Stimulated activated naive CD4-positive, alpha-beta T cell treated with Interleukin-2 at 50 U/mL for 16 hours (primary cell): ENCODE results near the gene ATG14.
"Not testable (repeated sequence)": the region's sequence is repeated elsewhere in the genome, so short reads cannot be mapped to it uniquely, and the experiment has no call there.

Experiments
- DNase-seq: peaks from one replicate; lab custom pipeline; 2025; lab: John Stamatoyannopoulos, UW

Gene ATG14

DNA sequence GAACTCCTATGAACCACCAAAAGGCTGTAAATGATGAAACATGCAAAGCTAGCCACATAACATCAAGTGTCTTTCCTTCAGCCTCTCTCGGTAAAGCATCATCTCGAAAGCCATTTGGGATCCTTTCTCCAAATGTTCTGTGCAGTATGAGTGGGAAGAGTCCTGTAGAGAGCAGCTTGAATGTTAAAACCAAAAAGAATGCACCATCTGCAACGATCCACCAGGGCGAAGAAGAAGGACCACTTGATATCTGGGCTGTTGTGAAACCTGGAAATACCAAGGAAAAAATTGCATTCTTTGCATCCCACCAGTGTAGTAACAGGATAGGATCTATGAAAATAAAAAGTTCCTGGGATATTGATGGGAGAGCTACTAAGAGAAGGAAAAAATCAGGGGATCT lies 61.2 kb downstream of the ATG14 start:
- no peak for DNase-seq

DNA sequence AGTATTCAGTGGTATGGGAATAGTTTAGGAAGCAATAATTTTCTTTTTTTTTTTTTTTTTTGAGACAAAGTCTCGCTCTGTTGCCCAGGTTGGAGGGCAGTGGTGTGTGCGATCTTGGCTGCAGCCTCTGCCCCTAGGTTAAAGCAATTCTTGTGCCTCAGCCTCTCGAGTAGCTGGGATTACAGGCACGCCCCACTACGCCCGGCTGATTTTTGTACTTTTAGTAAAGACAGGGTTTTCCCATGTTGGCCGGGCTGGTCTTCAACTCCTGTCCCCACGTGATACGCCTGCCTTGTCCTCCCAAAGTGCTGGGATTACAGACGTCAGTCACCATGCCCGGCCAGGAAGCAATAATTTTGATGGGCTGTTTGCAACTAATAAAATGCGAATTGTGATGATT lies 62.1 kb downstream of the ATG14 start:
- no peak for DNase-seq

DNA sequence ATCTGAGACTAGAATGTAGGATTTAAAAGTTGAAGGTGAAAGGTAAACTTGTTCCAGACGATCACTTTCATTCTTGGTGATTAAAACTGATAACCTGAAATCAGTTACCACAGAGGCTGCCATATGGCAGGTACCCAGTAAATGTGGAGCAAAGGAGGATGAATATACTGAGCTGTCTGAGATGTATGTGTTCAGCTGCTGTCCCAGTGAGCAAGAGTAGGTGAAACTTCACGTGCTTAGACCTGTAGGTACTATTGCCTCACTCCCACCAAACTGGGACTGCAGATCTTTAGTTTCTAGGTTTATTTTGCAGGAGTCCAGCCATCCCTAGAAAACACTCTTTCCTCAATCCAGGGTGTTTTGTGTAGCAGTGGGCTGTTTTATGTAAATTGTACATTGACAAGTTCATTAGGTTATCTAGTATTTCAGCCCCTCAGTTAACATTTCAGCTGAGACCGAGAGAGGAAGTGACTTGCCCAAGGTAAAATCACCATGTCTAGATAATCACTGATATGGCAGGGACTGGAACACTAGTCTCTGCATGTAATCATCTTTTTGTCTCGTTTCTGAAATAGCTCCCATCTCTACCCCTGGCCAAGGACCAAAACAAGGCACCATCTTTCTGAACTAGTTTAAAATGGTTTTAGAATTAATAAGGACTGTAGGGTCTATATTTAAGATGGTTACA lies 62.7 kb downstream of the ATG14 start:
- DNase-seq: no peak

DNA sequence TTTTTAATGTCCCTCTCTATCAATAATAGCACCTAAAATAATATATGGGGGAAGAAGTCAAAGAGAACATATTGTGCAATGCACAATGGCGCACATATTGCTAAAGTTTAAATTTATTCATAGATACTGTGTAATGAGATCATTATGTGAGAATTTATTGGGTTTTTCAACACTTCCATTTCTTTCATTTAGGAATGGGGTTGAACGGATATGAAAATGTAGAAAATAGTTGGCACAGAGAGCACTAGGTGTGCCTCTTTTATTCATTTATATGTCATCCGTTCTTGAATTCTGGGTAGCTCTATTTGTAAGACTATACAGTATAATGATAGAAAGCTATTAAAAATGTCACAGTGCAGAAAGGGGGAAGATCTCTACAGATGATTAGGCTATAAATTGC lies 63.9 kb downstream of the ATG14 start:
- DNase-seq: no peak

DNA sequence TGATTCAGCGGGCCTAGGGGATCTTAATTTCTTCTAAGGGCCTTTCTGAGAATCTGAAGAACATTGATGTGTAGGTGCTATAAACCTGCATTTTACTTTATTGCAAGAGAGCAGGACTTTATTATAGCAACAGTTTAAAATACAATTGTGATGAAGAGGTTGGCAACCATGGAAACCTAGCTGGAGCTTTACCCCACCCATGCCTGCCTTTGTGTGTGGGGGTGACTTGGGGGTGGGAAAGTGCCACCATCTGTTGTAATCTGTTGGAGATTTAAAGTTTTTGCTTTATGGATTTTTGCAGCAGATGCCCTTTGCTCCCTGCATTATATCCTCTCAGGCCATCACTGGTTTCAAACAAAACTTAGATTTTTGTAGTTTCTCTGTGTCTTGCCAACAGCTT lies 64.6 kb downstream of the ATG14 start:
- no peak for DNase-seq

- DNase-seq: not testable (repeated sequence)
Observed at GRCh38 chr14:55344582-55345163, 67.0 kb downstream of the ATG14 start.

DNA sequence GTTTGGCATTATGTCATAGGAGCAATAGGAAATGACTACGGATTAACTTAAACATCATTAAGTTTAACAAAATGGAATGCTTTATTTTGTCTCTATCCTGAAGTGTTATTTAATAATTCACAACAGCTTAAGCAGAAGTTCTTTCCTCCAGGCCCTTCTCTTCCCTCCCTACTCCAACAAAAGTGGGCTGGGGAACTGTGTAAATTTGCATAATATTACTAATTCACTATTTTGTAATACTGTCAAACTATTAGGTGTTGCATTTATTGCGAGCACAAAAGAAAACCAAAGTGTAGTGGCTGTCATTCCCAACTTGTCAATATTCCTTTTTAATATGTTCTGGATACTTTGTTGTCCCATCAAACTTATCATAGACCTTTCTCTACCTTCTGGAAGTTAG lies 69.8 kb downstream of the ATG14 start:
- no peak for DNase-seq

GRCh38 chr14:55340482-55340881 lies 71.1 kb downstream of the ATG14 start:
- DNase-seq: no peak

- peak; percentile 33 for DNase-seq
Observed at GRCh38 chr14:55339770-55340169, 71.9 kb downstream of the ATG14 start.

DNA sequence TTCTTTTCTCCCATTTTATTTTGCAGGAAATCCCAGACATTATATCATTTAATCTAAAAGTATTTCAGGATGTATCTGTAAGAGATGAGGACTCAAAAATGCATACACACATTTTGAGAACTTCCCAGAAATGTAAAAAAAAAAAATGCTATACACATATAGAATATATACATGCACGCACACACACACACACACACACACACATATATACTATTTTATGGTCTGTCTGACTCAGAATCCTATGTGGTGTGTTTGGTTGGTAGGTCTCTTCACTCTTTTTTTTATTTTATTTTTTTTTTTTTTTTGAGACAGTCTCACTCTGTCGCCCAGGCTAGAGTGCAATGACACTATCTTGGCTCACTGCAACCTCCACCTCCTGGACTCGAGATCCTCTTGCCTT lies 74.9 kb downstream of the ATG14 start:
- DNase-seq: no peak

GRCh38 chr14:55336162-55336561 lies 75.5 kb downstream of the ATG14 start:
- no peak for DNase-seq

DNA sequence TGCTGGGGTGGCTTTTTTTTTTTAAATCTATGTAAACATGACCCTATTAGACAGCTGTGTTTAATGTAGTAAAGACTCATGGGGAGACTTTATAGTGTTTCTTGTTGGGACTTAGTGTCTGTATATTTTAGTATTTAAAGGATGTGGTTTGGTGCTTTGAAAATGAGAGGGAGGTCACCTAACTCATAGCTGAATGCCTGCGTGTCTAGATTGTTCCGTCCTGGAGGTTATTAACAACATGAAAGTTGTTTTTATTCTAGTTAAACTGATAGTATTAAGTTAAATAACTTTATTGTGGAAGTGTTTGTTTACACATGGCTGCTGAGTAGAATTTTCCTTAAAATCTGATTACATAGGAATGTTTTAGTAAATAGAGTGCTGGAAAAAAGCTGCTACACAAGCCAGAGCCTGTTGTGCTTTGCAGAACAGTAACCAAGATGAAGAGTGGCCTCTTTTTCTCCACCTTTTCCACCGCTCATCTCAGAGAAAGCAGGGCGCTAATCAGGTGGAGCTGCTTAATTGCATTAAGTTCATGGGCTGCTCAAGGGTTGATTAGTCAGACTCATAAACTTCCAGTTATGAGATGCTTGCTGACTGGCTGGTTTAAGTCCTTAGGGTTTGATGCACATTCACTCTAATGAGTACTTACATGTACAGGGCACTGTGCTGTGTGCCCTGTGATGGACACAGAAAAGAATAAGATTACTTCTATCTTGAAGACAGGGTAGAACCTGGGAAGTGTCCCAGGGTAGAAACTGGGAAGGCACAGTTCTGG lies 77.7 kb downstream of the ATG14 start:
- DNase-seq: no peak

DNA sequence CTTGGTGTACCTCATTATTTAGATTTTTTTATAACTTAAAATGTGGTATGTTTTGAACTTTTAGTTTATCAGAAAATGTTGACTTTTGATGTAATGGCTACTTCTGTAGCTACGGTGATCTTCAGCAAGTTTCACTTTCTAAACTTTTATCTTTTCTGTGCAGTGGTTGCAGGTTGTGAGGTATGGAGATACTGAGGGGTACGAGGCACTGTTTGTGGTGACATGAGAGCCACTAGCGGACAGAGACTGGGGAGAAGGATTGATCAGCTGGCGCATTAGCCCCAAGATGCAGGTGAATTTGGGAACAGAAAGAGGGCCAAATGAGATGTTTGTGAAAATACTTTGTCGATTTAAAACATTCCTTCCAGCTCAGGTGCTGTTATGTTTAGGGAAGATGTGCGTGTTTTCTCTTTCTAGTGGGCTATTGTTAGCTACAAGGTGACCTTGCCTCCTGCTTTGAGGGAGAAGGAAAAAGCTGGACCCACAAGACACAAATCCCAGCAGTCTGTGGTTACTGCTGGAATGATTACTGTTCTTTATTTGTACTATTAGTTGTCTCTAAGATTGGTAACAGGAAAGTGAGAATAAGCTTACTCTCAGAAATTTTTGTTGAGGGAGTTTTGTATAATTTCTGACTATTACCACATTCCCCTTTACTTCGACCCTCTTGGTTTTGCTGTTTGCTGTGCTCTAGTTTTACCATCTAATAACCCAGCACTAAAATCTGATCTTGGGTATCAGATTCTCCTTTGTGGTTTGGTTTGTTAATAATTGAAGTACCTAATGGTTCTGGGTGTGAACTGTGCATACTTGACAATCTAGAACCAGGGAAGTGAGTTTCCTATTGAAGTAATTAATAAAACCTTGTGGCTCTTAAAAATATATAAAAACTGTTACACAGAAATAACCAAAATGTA lies 78.7 kb downstream of the ATG14 start:
- no peak for DNase-seq

DNA sequence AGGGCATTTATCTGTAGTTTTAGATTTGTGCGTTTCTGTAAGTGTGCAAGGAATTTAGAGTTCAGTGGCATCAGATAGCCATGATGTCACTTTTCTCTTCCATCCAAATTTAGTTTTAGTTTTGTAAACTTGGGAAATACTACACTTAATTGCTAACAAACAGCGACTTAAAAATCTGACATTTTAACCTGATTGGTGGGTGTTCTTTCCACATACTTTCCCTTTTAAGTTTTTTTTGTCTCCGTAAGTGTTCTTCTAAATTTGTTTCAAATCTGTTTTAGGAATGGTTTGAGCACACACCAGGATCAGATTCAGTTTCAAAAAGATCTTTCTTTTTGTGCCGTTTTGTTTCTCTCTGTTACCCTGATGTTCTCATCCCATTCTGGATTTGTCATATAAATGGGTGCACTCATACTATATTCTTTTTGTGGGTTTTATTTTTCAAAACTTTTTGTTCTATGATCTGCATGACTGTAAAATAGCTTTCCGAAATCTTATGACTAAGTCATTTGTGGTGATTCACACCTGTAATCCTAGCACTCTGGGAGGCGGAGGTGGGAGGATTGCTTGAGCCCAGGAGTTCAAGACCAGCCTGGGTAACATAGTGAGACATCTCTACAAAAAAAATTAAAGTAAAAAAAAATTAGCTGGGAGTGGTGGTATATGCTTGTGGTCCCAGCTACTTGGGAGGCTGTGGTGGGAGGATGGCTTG lies 81.5 kb downstream of the ATG14 start:
- peak; percentile 65 for DNase-seq

- DNase-seq: no peak
Observed at GRCh38 chr14:55328317-55328716, 83.3 kb downstream of the ATG14 start.

- DNase-seq: no peak
Observed at GRCh38 chr14:55327179-55327578, 84.5 kb downstream of the ATG14 start.

DNA sequence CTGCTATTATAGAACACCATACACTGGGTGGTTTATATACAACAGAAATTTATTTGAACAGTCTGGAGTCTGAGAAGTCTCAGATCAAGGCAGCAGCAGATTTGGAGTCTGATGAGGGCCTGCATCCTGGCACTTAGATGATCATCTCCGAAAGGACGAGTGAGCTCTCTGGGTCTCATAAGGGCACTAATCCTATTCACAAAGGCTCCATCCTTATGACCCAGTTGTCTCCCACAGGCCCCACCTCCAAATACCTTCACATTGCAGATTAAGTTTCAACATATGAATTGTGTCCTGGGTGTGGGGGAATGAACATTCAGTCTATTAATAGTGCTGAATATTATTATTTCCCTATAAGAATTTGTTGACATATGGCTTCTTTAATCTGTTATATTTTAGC lies 86.8 kb downstream of the ATG14 start:
- no peak for DNase-seq

DNA sequence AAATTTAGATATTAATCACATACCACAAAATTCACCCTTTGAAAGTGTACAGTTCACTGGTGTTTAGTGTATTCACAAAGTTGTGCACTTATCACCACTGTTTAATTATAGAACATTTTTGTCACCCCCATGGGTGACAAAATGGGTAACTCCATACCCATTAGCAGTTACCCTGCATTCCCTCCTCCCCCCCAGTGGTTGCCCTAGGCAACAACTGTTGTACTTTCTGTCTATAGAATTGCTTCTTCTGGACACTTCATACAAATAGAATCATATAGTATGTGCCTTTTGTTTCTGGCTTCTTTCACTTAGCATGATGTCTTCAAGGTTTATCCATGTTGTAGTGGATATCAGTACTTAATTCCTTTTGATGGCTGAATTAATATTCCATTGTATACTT lies 87.7 kb downstream of the ATG14 start:
- DNase-seq: no peak

DNA sequence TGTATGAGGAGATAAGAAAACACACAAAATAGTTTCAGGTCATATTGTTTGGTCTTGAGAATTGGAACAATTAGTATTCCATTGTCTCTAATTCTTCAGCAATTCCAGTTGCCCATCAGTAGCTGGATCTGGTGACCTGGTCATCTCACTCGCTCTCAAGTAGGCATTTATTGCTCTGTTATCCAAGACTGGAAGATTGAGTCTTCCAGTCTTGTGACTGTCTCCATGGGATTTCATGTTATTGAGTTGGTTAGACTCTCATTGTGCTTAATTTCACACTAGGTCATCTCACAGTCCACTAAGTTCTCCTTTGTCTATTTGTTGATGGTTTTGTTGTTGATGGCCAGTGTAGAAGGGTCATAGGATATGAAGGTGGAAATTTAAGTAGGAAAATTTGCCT lies 92.9 kb downstream of the ATG14 start:
- DNase-seq: no peak

GRCh38 chr14:55317542-55318306 lies 93.9 kb downstream of the ATG14 start:
- no peak for DNase-seq

DNA sequence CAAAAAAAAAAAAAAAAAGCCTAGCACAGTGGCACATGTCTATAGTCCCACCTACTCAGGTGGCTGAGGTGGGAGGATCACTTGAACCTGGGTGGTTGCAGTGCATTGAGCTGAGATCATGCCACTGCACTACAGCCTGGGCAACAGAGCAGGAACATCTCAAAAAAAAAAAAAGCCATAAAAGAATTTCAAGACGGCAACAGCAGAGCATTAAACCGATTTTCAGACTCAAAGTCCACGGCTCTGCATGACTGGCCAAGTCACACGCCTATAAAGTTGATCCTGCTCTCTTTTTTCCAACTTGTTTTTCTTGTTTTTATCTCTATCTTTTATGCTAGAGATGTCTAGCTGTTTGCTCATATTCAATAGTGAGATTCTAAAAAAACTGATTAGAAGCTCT lies 95.1 kb downstream of the ATG14 start:
- no peak for DNase-seq
